Measurements from ENCODE around the gene HOXB5.

The HOXB5 gene

GRCh38 chr17:48564188-48565021, 29.2 kb downstream of the HOXB5 start:
- DNase-seq = no peak

GRCh38 chr17:48563867-48564187, 29.8 kb downstream of the HOXB5 start:
- no peak for DNase-seq

- DNase-seq = no peak
Measured at GRCh38 chr17:48563385-48563838, 30.2 kb downstream of the HOXB5 start.

- DNase-seq = no peak
Measured at GRCh38 chr17:48562934-48563333, 30.6 kb downstream of the HOXB5 start.

GRCh38 chr17:48561884-48562810, 31.4 kb downstream of the HOXB5 start:
- no peak for DNase-seq

GRCh38 chr17:48559840-48560817, 33.5 kb downstream of the HOXB5 start:
- no peak for DNase-seq

GRCh38 chr17:48559122-48559839, 34.3 kb downstream of the HOXB5 start:
- no peak for DNase-seq

GRCh38 chr17:48558831-48559121, 34.8 kb downstream of the HOXB5 start:
- DNase-seq = no peak

- DNase-seq = no peak
Measured at GRCh38 chr17:48558057-48558830, 35.3 kb downstream of the HOXB5 start.

GRCh38 chr17:48556576-48557401, 36.8 kb downstream of the HOXB5 start:
- no peak for DNase-seq

- no peak for DNase-seq
Measured at GRCh38 chr17:48556229-48556575, 37.4 kb downstream of the HOXB5 start.

- no peak for DNase-seq
Measured at GRCh38 chr17:48555258-48556228, 38.0 kb downstream of the HOXB5 start.

GRCh38 chr17:48554412-48555257, 38.9 kb downstream of the HOXB5 start:
- no peak for DNase-seq

- no peak for DNase-seq
Measured at GRCh38 chr17:48553826-48554225, 39.8 kb downstream of the HOXB5 start.

GRCh38 chr17:48553190-48553547, 40.4 kb downstream of the HOXB5 start:
- no peak for DNase-seq

- no peak for DNase-seq
Measured at GRCh38 chr17:48552466-48553189, 41.0 kb downstream of the HOXB5 start.
